ENCODE data around the gene BACH2. TPM values are rescaled to one million over a fixed set of nuclear protein-coding genes. Genes with fewer than 3 reads are reported as not detected.
"Not testable (repeated sequence)": the region's sequence is repeated elsewhere in the genome, so short reads cannot be mapped to it uniquely, and the experiment has no call there.

The BACH2 gene
- total RNA-seq (2014; rRNA removed; shearing (Covaris generic)), result 0.14 and 0.15 TPM in 2 replicates
- 0.21 and 0.41 TPM in 2 replicates for polyA plus RNA-seq (2014; cell fraction: nucleus; rRNA removed)

GRCh38 chr6:90296341-90297114, at the start of gene BACH2:
TSS of gene BACH2 (minus strand) at chr6:90296843. CDS start at chr6:90008844, 287,999 bp downstream.
- DNase-seq (ENCODE audit: extremely low read depth, low read depth), result peak; percentile 79

GRCh38 chr6:90343576-90343975, 46.9 kb upstream of the BACH2 start:
- DNase-seq (ENCODE audit: extremely low read depth, low read depth), result no peak

GRCh38 chr6:90338409-90338808, 41.8 kb upstream of the BACH2 start:
- no peak for DNase-seq (ENCODE audit: extremely low read depth, low read depth)

- no peak for DNase-seq (ENCODE audit: extremely low read depth, low read depth)
Measured at GRCh38 chr6:90336388-90336947, 39.8 kb upstream of the BACH2 start.

- DNase-seq (ENCODE audit: extremely low read depth, low read depth), result no peak
Measured at GRCh38 chr6:90333928-90334327, 37.3 kb upstream of the BACH2 start.

GRCh38 chr6:90332978-90333543, 36.4 kb upstream of the BACH2 start:
- not testable (repeated sequence) for DNase-seq (ENCODE audit: extremely low read depth, low read depth)

- no peak for DNase-seq (ENCODE audit: extremely low read depth, low read depth)
Measured at GRCh38 chr6:90329386-90330077, 32.9 kb upstream of the BACH2 start.

GRCh38 chr6:90328004-90328403, 31.4 kb upstream of the BACH2 start:
- DNase-seq (ENCODE audit: extremely low read depth, low read depth), result no peak

- no peak for DNase-seq (ENCODE audit: extremely low read depth, low read depth)
Measured at GRCh38 chr6:90326404-90327057, 29.9 kb upstream of the BACH2 start.

- DNase-seq (ENCODE audit: extremely low read depth, low read depth), result no peak
Measured at GRCh38 chr6:90323706-90324105, 27.1 kb upstream of the BACH2 start.

- no peak for DNase-seq (ENCODE audit: extremely low read depth, low read depth)
Measured at GRCh38 chr6:90322976-90323474, 26.4 kb upstream of the BACH2 start.

- DNase-seq (ENCODE audit: extremely low read depth, low read depth), result no peak
Measured at GRCh38 chr6:90319979-90320685, 23.5 kb upstream of the BACH2 start.

- no peak for DNase-seq (ENCODE audit: extremely low read depth, low read depth)
Measured at GRCh38 chr6:90319044-90319443, 22.4 kb upstream of the BACH2 start.

GRCh38 chr6:90315986-90316385, 19.3 kb upstream of the BACH2 start:
- DNase-seq (ENCODE audit: extremely low read depth, low read depth), result no peak

- no peak for DNase-seq (ENCODE audit: extremely low read depth, low read depth)
Measured at GRCh38 chr6:90315354-90315950, 18.8 kb upstream of the BACH2 start.

GRCh38 chr6:90314514-90314913, 17.9 kb upstream of the BACH2 start:
- DNase-seq (ENCODE audit: extremely low read depth, low read depth), result no peak

GRCh38 chr6:90311569-90311968, 14.9 kb upstream of the BACH2 start:
- DNase-seq (ENCODE audit: extremely low read depth, low read depth), result no peak

GRCh38 chr6:90305800-90306448, 9.3 kb upstream of the BACH2 start:
- no peak for DNase-seq (ENCODE audit: extremely low read depth, low read depth)

GRCh38 chr6:90304308-90304707, 7.7 kb upstream of the BACH2 start:
- DNase-seq (ENCODE audit: extremely low read depth, low read depth), result no peak
